ENCODE results near the gene MTHFD2L. TPM values are rescaled to one million over a fixed set of nuclear protein-coding genes. Genes with fewer than 3 reads are reported as not detected.

Gene MTHFD2L
- total RNA-seq, 1 experiment from 2014 or later: 11.6 TPM

DNA sequence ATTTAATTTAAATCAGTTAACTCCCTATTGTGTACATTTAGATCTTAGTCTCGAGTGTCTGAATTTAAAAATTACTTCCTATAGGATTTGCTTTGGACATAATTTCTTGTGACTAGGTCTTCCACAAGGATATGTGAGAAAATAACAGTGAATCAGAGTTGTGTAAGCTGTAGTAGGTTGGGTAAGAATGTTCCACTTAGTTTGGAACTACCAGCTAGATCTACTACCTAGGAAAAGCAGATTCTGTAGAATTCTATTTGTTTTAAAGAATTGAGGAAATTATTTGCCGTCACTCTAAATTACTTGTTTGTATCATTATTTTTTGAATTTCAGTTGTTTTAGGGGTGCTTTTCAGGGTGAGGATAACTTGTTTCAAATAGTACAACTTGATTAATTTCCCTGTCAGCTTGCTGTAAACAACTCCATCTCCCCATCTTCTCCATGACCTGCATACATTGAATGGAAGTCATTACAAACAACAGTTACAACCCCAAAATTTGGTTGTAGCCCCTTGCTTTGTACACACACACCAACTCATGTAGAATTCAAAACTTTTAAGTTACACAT is 1.3 kb downstream of the MTHFD2L start:
- Histone ChIP-seq H3K36me3 (ENCODE audit: control insufficient read depth, insufficient read depth, low read length) (no peaks in the 10 kb centered on the region; the same call in 1 of the 2 replicates), H3K27me3 (replicated peaks; ENCODE audit: control insufficient read depth, insufficient read depth, low read length) (no peaks in the 10 kb centered on the region), H3K4me1 (no peaks in the 10 kb centered on the region), H3K4me3 (ENCODE audit: low read depth, low read length) (peak overlapping the region; percentile 92), H3K9me3 (no peaks in the 10 kb centered on the region)
- TF ChIP-seq CTCF (IDR thresholded peaks at IDR 0.05; ENCODE audit: insufficient read depth in 1 of 2, low read depth in 1 of 2, low read length in 1 of 2, severe bottlenecking in 1 of 2, unreplicated experiment in 1 of 2): no peak
- Mint-ChIP-seq H3K27ac (ENCODE audit: unreplicated experiment) (peak overlapping the region; percentile 91), H3K4me1 (ENCODE audit: low read depth, unreplicated experiment) (peaks cover 8% of the 10 kb centered on the region), H3K4me3 (ENCODE audit: unreplicated experiment) (peak overlapping the region; percentile 91), H3K36me3 (ENCODE audit: insufficient read depth, unreplicated experiment) (peaks cover 13% of the 10 kb centered on the region), H3K27me3 (ENCODE audit: insufficient read depth, unreplicated experiment) (no peaks in the 10 kb centered on the region), H3K9me3 (ENCODE audit: unreplicated experiment) (no peaks in the 10 kb centered on the region)
- ChIA-PET POLR2A (interaction anchor here (0.6 kb wide), 1 partner anchor 374 kb away, joined by 3 read pairs; no protein-coding TSS in a partner anchor), CTCF (no interaction called here)
- no TSS peak for BruUV-seq (replicated peaks)
- intact Hi-C loops (cut with micrococcal nuclease; ENCODE audit: unreplicated experiment): no loop called here
- no peak for DNase-seq

DNA sequence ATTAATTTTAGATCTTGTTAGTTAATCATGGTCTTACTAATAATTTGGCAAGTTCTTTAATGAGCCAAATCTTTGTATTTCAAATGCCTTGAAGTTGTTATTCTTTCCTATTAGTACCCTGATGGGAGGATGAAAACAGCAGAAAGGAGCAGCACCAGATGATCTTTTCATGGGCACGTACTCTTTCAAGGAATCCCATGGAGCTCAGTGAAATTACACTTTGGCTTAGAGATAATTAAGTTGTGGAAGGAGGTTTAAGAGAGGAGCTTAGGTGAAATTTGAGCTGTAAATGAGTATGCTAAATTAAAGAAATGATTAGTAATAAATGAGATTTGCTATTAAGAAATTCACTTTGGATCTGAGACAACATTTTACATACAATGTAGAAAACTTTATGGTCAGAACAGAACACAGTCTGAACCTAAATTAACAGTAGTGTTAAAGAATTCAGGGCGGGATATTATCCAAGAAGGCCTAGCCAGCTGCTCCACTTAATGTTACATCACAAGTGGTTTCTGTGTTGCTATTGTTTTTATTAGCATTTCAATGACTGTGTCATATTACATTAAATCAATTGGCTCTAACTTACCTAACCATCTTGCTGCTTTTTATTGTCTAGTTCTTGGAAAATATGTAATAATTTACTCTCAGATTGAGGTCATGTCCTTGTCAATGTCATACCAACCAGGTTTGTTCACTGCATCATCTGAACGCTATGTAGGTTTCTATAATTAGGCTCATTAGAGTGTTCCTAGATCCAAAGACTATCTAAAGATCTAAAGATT is 3.9 kb downstream of the MTHFD2L start:
- Histone ChIP-seq H3K4me3 (ENCODE audit: low read depth, low read length) (no peak overlapping the region), H3K27me3 (replicated peaks; ENCODE audit: control insufficient read depth, insufficient read depth, low read length) (no peaks in the 10 kb centered on the region), H3K4me1 (no peaks in the 10 kb centered on the region), H3K9me3 (no peaks in the 10 kb centered on the region), H3K36me3 (ENCODE audit: control insufficient read depth, insufficient read depth, low read length) (no peaks in the 10 kb centered on the region; the same call in 1 of the 2 replicates)
- H3K36me3 Mint-ChIP-seq (ENCODE audit: insufficient read depth, unreplicated experiment): peaks cover 18% of the 10 kb centered on the region
- DNase-seq: no peak
- intact Hi-C loops (cut with micrococcal nuclease; ENCODE audit: unreplicated experiment): no loop called here
- no peak overlapping the region for H3K4me3 Mint-ChIP-seq (ENCODE audit: unreplicated experiment)
- ChIA-PET POLR2A (no interaction called here), CTCF (no interaction called here)
- no peak for TF ChIP-seq CTCF (IDR thresholded peaks at IDR 0.05; ENCODE audit: insufficient read depth in 1 of 2, low read depth in 1 of 2, low read length in 1 of 2, severe bottlenecking in 1 of 2, unreplicated experiment in 1 of 2)
- peaks cover 8% of the 10 kb centered on the region for H3K4me1 Mint-ChIP-seq (ENCODE audit: low read depth, unreplicated experiment)
- no peaks in the 10 kb centered on the region for H3K9me3 Mint-ChIP-seq (ENCODE audit: unreplicated experiment)
- no peaks in the 10 kb centered on the region for H3K27me3 Mint-ChIP-seq (ENCODE audit: insufficient read depth, unreplicated experiment)
- no peak overlapping the region for H3K27ac Mint-ChIP-seq (ENCODE audit: unreplicated experiment)
- BruUV-seq (replicated peaks): no TSS peak

DNA sequence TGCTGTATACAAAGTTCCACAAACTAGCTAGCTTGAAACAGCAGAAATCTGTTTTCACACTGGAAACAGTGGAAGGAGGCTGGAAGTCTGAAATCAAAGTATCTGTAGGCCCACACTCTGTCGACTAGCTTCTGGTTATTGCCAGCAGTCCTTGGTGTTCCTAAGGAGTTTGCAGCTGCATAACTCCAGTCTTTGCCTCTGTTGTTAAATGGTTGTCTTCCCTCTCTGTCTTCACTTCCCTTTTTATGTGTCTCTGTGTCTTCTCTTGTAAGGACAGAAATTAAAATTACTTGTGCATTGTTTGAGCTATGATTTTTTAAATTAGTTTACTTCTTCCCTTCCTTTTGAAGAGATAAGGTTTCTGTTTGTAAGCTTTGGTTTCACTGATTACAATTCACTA is 8.2 kb downstream of the MTHFD2L start:
- CTCF ChIA-PET: no interaction called here
- H3K36me3 Mint-ChIP-seq (ENCODE audit: insufficient read depth, unreplicated experiment): peaks cover 24% of the 10 kb centered on the region
- no peaks in the 10 kb centered on the region for H3K27me3 ChIP-seq (replicated peaks; ENCODE audit: control insufficient read depth, insufficient read depth, low read length)

More for the DNA sequence above, 8.2 kb downstream of the MTHFD2L start:
- Mint-ChIP-seq H3K4me3 (ENCODE audit: unreplicated experiment) (no peak overlapping the region), H3K27me3 (ENCODE audit: insufficient read depth, unreplicated experiment) (no peaks in the 10 kb centered on the region), H3K4me1 (ENCODE audit: low read depth, unreplicated experiment) (peaks cover 8% of the 10 kb centered on the region), H3K27ac (ENCODE audit: unreplicated experiment) (no peak overlapping the region), H3K9me3 (ENCODE audit: unreplicated experiment) (no peaks in the 10 kb centered on the region)
- intact Hi-C loops (cut with micrococcal nuclease; ENCODE audit: unreplicated experiment): no loop called here
- POLR2A ChIA-PET: no interaction called here
- no peak for DNase-seq
- no peaks in the 10 kb centered on the region for H3K36me3 ChIP-seq (ENCODE audit: control insufficient read depth, insufficient read depth, low read length)
- BruUV-seq (replicated peaks): no TSS peak
- no peak overlapping the region for H3K4me3 ChIP-seq (ENCODE audit: low read depth, low read length)
- H3K9me3 ChIP-seq: no peaks in the 10 kb centered on the region
- no peak for TF ChIP-seq CTCF (IDR thresholded peaks at IDR 0.05; ENCODE audit: insufficient read depth in 1 of 2, low read depth in 1 of 2, low read length in 1 of 2, severe bottlenecking in 1 of 2, unreplicated experiment in 1 of 2)
- no peaks in the 10 kb centered on the region for H3K4me1 ChIP-seq
